ENCODE data around the gene SLPI. TPM values are rescaled to one million over a fixed set of nuclear protein-coding genes. Genes with fewer than 3 reads are reported as not detected.

The SLPI gene
- total and polyA plus RNA-seq, 10 of the 15 experiments (the other 5 are each of a cell fraction or from before 2014, with no cell fraction given) = 0.56 to 1.4 TPM; not detected in 8

DNA sequence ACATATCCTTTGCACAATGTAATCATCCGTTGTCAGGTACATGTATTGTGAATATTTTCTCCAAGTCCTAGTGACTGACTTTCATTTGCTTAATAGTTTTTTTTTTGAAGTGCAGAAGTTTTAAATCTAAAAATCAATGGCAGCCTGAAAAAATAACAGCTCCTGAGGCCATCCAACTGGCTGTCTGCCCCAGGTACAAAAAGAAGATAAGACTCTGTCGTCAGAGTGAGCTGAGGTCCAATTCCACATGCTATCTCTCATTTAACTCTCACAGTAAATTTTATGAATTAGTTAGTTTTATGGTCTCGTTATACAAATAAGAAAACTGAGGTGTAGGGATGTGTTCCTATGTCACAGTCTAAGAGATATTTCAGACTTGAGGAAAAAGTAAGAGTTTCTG is 21.0 kb upstream of the SLPI start (continued):
- TF ChIP-seq, protein P1, sequence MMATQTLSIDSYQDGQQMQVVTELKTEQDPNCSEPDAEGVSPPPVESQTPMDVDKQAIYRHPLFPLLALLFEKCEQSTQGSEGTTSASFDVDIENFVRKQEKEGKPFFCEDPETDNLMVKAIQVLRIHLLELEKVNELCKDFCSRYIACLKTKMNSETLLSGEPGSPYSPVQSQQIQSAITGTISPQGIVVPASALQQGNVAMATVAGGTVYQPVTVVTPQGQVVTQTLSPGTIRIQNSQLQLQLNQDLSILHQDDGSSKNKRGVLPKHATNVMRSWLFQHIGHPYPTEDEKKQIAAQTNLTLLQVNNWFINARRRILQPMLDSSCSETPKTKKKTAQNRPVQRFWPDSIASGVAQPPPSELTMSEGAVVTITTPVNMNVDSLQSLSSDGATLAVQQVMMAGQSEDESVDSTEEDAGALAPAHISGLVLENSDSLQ (IDR thresholded peaks at IDR 0.05) = no peak
- no peak for TF ChIP-seq TBL1XR1 (IDR thresholded peaks at IDR 0.05; ENCODE audit: low read depth, low read length)

DNA sequence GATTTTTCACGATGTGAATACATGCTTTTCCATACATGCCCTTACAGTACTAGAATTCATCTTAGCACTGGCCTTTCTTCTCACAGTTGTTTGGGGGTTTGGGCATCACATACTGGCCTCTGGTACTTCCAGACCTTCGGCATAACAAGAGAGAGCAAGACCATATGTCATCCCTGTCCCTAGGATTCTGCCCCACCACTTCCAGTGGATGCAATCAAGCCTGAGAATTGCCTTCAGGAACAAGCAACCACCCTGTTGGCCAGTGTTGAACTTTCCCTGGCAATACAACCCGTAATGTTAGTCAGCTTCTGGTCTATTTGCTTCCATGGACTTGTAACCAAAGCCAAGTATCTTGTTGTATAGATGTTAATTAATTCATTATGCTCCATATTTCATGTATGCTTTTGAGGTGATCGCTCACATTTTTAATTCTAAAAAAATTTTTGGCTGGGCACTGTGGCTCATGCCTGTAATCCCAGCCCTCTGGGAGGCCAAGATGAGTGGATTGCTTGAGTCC is 15.4 kb upstream of the SLPI start:
- no peak for FAIRE-seq
- TF ChIP-seq ATF7 (IDR thresholded peaks at IDR 0.05; ENCODE audit: low read depth) = no peak
- no peak for TF ChIP-seq CBX5 (IDR thresholded peaks at IDR 0.05; ENCODE audit: low read depth)
- no peak for TF ChIP-seq CEBPB (IDR thresholded peaks at IDR 0.05; ENCODE audit: borderline replicate concordance in 1 of 2, low read depth in 2 of 2, low read length in 2 of 2)
- TF ChIP-seq, protein P2, sequence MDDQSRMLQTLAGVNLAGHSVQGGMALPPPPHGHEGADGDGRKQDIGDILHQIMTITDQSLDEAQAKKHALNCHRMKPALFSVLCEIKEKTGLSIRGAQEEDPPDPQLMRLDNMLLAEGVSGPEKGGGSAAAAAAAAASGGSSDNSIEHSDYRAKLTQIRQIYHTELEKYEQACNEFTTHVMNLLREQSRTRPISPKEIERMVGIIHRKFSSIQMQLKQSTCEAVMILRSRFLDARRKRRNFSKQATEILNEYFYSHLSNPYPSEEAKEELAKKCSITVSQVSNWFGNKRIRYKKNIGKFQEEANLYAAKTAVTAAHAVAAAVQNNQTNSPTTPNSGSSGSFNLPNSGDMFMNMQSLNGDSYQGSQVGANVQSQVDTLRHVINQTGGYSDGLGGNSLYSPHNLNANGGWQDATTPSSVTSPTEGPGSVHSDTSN (IDR thresholded peaks at IDR 0.05; ENCODE audit: insufficient replicate concordance, low read depth, low read length) = no peak
- no peak for TF ChIP-seq ZNF217 (IDR thresholded peaks at IDR 0.05)
- no peak for TF ChIP-seq ZBTB4 (CRISPR knock-in tag; IDR thresholded peaks at IDR 0.05)
- TF ChIP-seq TAF1 (IDR thresholded peaks at IDR 0.05; ENCODE audit: borderline replicate concordance, low read depth, low read length) = no peak
- no peak for TF ChIP-seq RCOR1 (conservative IDR thresholded peaks at IDR 0.05; ENCODE audit: low read depth, low read length)
- TF ChIP-seq HDAC2 (IDR thresholded peaks at IDR 0.05) = no peak
- no peak for TF ChIP-seq RAD21 (IDR thresholded peaks at IDR 0.05; ENCODE audit: insufficient read depth, low read depth, low read length)
- TF ChIP-seq EGR1 (IDR thresholded peaks at IDR 0.05; ENCODE audit: borderline replicate concordance in 1 of 2, low read depth in 2 of 2, low read length in 2 of 2) = no peak
- TF ChIP-seq RFX5 (IDR thresholded peaks at IDR 0.05; ENCODE audit: low read depth, low read length) = no peak
- TF ChIP-seq NFYB (IDR thresholded peaks at IDR 0.05; ENCODE audit: insufficient read depth, low read depth, low read length) = no peak
- TF ChIP-seq POLR2AphosphoS5 (IDR thresholded peaks at IDR 0.05; ENCODE audit: low read length) = no peak
- TF ChIP-seq, protein P3, sequence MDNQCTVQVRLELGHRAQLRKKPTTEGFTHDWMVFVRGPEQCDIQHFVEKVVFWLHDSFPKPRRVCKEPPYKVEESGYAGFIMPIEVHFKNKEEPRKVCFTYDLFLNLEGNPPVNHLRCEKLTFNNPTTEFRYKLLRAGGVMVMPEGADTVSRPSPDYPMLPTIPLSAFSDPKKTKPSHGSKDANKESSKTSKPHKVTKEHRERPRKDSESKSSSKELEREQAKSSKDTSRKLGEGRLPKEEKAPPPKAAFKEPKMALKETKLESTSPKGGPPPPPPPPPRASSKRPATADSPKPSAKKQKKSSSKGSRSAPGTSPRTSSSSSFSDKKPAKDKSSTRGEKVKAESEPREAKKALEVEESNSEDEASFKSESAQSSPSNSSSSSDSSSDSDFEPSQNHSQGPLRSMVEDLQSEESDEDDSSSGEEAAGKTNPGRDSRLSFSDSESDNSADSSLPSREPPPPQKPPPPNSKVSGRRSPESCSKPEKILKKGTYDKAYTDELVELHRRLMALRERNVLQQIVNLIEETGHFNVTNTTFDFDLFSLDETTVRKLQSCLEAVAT (IDR thresholded peaks at IDR 0.05) = no peak

More for the DNA sequence above, 15.4 kb upstream of the SLPI start:
- H3K79me2 ChIP-seq (ENCODE audit: control insufficient read depth, insufficient read depth, low read length) = no peaks in the 10 kb centered on the region
- SMC1A ChIA-PET (ENCODE audit: uncharacterized antibody, unreplicated experiment) = no interaction called here
- no peak overlapping the region for H3K4me3 ChIP-seq
- ATAC-seq (no peak), DNase-seq (ENCODE audit: low read depth, low spot score) (no peak)
- RAD21 ChIA-PET (ENCODE audit: unreplicated experiment) = no interaction called here
- POLR2A ChIA-PET = no interaction called here
- no TSS peak for BruUV-seq (replicated peaks)
- no peak overlapping the region for H2AFZ ChIP-seq (ENCODE audit: control insufficient read depth, low read depth, low read length)
- intact Hi-C loops (cut with micrococcal nuclease; ENCODE audit: unreplicated experiment) = no loop called here
- 43% methylated on average over 4 of the region's 4 CpGs for WGBS (ENCODE audit: insufficient coverage, insufficient replicate concordance, low lambda C conversion rate, missing lambda C conversion rate)
- no peaks in the 10 kb centered on the region for H3K4me1 ChIP-seq (ENCODE audit: control insufficient read depth, insufficient read depth, low read length)
- no peaks in the 10 kb centered on the region for H3K9me3 ChIP-seq (replicated peaks; ENCODE audit: control insufficient read depth, insufficient read depth, low read length)
- CTCF ChIA-PET = interaction anchor here (0.8 kb wide), 1 partner anchor 31 kb away, joined by 3 read pairs; no protein-coding TSS in a partner anchor
- no peaks in the 10 kb centered on the region for H3K36me3 ChIP-seq (ENCODE audit: control insufficient read depth in 2 of 2, insufficient read depth in 2 of 2, low read length in 1 of 2)
- in situ Hi-C loops (cut with MboI) = no loop called here
- H3K27me3 ChIP-seq (replicated peaks in 1 of 2; ENCODE audit: control insufficient read depth in 2 of 2, insufficient read depth in 2 of 2, low read length in 1 of 2) = peaks cover 3% of the 10 kb centered on the region in 2 experiments; a peak in 2 of 4 replicates
- no peak overlapping the region for H3K27ac ChIP-seq (ENCODE audit: control insufficient read depth, insufficient read depth)
- no peak overlapping the region for H3K4me2 ChIP-seq (ENCODE audit: control insufficient read depth, insufficient read depth)
- H4K20me1 ChIP-seq (ENCODE audit: control insufficient read depth, insufficient read depth) = no peaks in the 10 kb centered on the region
- H3K9ac ChIP-seq (ENCODE audit: control insufficient read depth, insufficient read depth, low read length) = no peak overlapping the region
